Endothelial cell of umbilical vein (primary cell): ENCODE results near the gene LIN7B. TPM values are rescaled to one million over a fixed set of nuclear protein-coding genes. Genes with fewer than 3 reads are reported as not detected.

Experiments used
- BruUV-seq: library from RNA; stranded (reverse); fragments of 400-500 nt; replicated peaks from 2 replicates; lab custom pipeline; 2021; lab: Mats Ljungman, UMichigan
- CTCF ChIA-PET: fragments of 300-600, 350-600 bp; sonication (Branson Sonifier 250); formaldehyde crosslinking; loops from one replicate; lab custom pipeline; 2021; ENCODE audit warnings: antibody characterized with exemption, inconsistent platforms; lab: Charles Lee
- POLR2A ChIA-PET: fragments of 300-600, 350-600 bp; sonication (Branson Sonifier 250); formaldehyde crosslinking; loops from one replicate; lab custom pipeline; 2021; ENCODE audit warnings: antibody characterized with exemption, inconsistent platforms; lab: Charles Lee
- DNase-seq: peaks from one replicate; pipeline ENCODE4 v3.0.0-alpha.2; 2011; ENCODE audit warnings: low read depth, low spot score
- FAIRE-seq: peaks from 2 replicates; lab custom pipeline; 2011; peaks lifted over from hg19 to GRCh38; lab: Jason Lieb, UNC
- H2AFZ ChIP-seq: 2 replicates; pipeline ENCODE4 v1.6.0; 2012; ENCODE audit warnings: low read depth, low read length, control low read depth, inconsistent platforms
- H3K27ac ChIP-seq: 2 replicates; pipeline ENCODE4 v1.5.1; 2011; ENCODE audit warnings: low read depth, mild to moderate bottlenecking, control low read depth, low read length, moderate library complexity; ENCODE audit not compliant: insufficient read depth
- H3K27me3 ChIP-seq, 2 experiments: 2 replicates each; pipeline versions ENCODE4 v1.6.0 to v1.6.1; 2011; ENCODE audit warnings: low read length in 2 of 2, mixed read lengths in 1 of 2; ENCODE audit not compliant: control insufficient read depth in 2 of 2, insufficient read depth in 2 of 2
- H3K36me3 ChIP-seq, 2 experiments: 2 replicates in 1 of 2; 3 replicates in 1 of 2; pipeline ENCODE4 v1.5.1; 2011; ENCODE audit warnings: low read length in 2 of 2, mild to moderate bottlenecking in 1 of 2, moderate library complexity in 1 of 2; ENCODE audit not compliant: control insufficient read depth in 2 of 2, insufficient read depth in 2 of 2; ENCODE audit errors: extremely low read depth in 1 of 2
- H3K4me1 ChIP-seq: 3 replicates; pipeline ENCODE4 v1.5.1; 2011; ENCODE audit warnings: mild to moderate bottlenecking, low read length; ENCODE audit not compliant: control insufficient read depth, insufficient read depth; ENCODE audit errors: extremely low read depth
- H3K4me2 ChIP-seq: 2 replicates; pipeline ENCODE4 v1.6.1; 2011; ENCODE audit warnings: low read length, control low read depth, mixed read lengths; ENCODE audit not compliant: insufficient read depth
- H3K4me3 ChIP-seq, 3 experiments: fragments of 200-600 bp in 1 of 3; sonication (generic), shearing (Covaris generic) in 1 of 3; replicated peaks in 1 of 3; 2 replicates each; pipeline ENCODE4 v1.5.1; 2011 to 2016; ENCODE audit warnings: control low read depth in 3 of 3, low read length in 3 of 3, mild to moderate bottlenecking in 2 of 3, inconsistent platforms in 1 of 3, low read depth in 1 of 3, moderate library complexity in 1 of 3; ENCODE audit not compliant: insufficient read depth in 1 of 3
- H3K79me2 ChIP-seq: 2 replicates; pipeline ENCODE4 v1.6.0; 2012; ENCODE audit warnings: low read length, inconsistent platforms; ENCODE audit not compliant: control insufficient read depth, insufficient read depth
- H3K9ac ChIP-seq: replicated peaks from 2 replicates; pipeline ENCODE3; 2011; ENCODE audit warnings: low read length, control low read depth; ENCODE audit not compliant: insufficient read depth; ENCODE audit errors: extremely low read depth
- H3K9me1 ChIP-seq: replicated peaks from 3 replicates; pipeline ENCODE4 v1.6.0; 2011; ENCODE audit warnings: mild to moderate bottlenecking, low read length; ENCODE audit not compliant: control insufficient read depth, insufficient read depth; ENCODE audit errors: extremely low read depth
- H3K9me3 ChIP-seq: replicated peaks from 2 replicates; pipeline ENCODE4 v1.5.1; 2012; ENCODE audit warnings: low read length, inconsistent platforms; ENCODE audit not compliant: control insufficient read depth, insufficient read depth
- H4K20me1 ChIP-seq: replicated peaks from 2 replicates; pipeline ENCODE3; 2011; ENCODE audit warnings: mild to moderate bottlenecking, low read length; ENCODE audit not compliant: control insufficient read depth, insufficient read depth; ENCODE audit errors: extremely low read depth
- EZH2 ChIP-seq: IDR thresholded peaks from 2 replicates; pipeline ENCODE4 v1.6.1; 2012; ENCODE audit warnings: borderline replicate concordance, low read depth, mild to moderate bottlenecking, moderate library complexity, low read length, inconsistent platforms; ENCODE audit not compliant: severe bottlenecking
- FOS ChIP-seq: IDR thresholded peaks from 2 replicates; pipeline ENCODE4 v1.6.1; 2011; ENCODE audit warnings: mild to moderate bottlenecking, low read length, moderate library complexity, borderline replicate concordance; ENCODE audit not compliant: insufficient read depth
- GATA2 ChIP-seq: IDR thresholded peaks from 2 replicates; pipeline ENCODE4 v1.7.0; 2011; ENCODE audit warnings: low read depth, mild to moderate bottlenecking, moderate library complexity, mixed read lengths, low read length; ENCODE audit not compliant: insufficient read length, insufficient read depth
- JUN ChIP-seq: IDR thresholded peaks from 2 replicates; pipeline ENCODE4 v1.6.1; 2011; ENCODE audit warnings: borderline replicate concordance, low read depth; ENCODE audit not compliant: insufficient read length, insufficient read depth
- MYC ChIP-seq: IDR thresholded peaks from one replicate; pipeline ENCODE4 v1.6.1; 2011; ENCODE audit warnings: mild to moderate bottlenecking, low read depth, low read length
- POLR2A ChIP-seq: IDR thresholded peaks from 2 replicates; pipeline ENCODE4 v1.6.1; 2012; ENCODE audit warnings: low read depth, mild to moderate bottlenecking, control low read depth, low read length
- POLR2AphosphoS5 ChIP-seq: IDR thresholded peaks from 2 replicates; pipeline ENCODE4 v1.6.1; 2012; ENCODE audit warnings: low read depth, mild to moderate bottlenecking, control low read depth, low read length, moderate library complexity; ENCODE audit not compliant: insufficient read depth
- dilution Hi-C: fragments of 300-500 bp; cut with MboI; formaldehyde crosslinking; loops from one replicate; pipeline ENCODE4 v1.15.0; 2019; ENCODE audit warnings: low sequenced_read_pairs; ENCODE audit not compliant: extremely low pct_ligation_motif_present
- intact Hi-C: fragments of 100-400 bp; cut with micrococcal nuclease; formaldehyde crosslinking; loops from one replicate; pipeline ENCODE4 v1.10.0; 2022
- polyA plus RNA-seq, 4 experiments: library from polyadenylated mRNA; depleted of rRNA in 3 of 4; stranded (reverse) in 3 of 4; unstranded in 1 of 4; fragments of >200 nt; gene quantifications; 2 replicates each; pipeline versions ENCODE4 v1.2.1 to v1.2.3, GENCODE V29; 2011 to 2012; ENCODE audit warnings: missing spikeins in 1 of 4
- total RNA-seq: library from RNA; stranded (reverse); gene quantifications from 2 replicates; pipeline ENCODE4 v1.2.3, GENCODE V29; 2021
- TF ChIP-seq, protein P1 (sequence below): IDR thresholded peaks from 2 replicates; pipeline ENCODE4 v1.6.1; 2011; ENCODE audit not compliant: insufficient read depth, insufficient read length
- TF ChIP-seq, protein P2 (sequence below), 2 donors: IDR thresholded peaks; 1 replicate in 1 of 2; 2 replicates in 1 of 2; pipeline ENCODE4 v1.5.1; 2011; ENCODE audit warnings: low read length in 2 of 2, mild to moderate bottlenecking in 2 of 2, moderate library complexity in 2 of 2, control low read depth in 1 of 2, inconsistent platforms in 1 of 2, low read depth in 1 of 2; ENCODE audit not compliant: insufficient read depth in 1 of 2; ENCODE audit errors: extremely low read depth in 1 of 2

Gene LIN7B
- total and polyA plus RNA-seq, 2 donors (not counting 3 experiments of a cell fraction or from before 2014, with no cell fraction given) = 2.2 to 4.2 TPM

DNA sequence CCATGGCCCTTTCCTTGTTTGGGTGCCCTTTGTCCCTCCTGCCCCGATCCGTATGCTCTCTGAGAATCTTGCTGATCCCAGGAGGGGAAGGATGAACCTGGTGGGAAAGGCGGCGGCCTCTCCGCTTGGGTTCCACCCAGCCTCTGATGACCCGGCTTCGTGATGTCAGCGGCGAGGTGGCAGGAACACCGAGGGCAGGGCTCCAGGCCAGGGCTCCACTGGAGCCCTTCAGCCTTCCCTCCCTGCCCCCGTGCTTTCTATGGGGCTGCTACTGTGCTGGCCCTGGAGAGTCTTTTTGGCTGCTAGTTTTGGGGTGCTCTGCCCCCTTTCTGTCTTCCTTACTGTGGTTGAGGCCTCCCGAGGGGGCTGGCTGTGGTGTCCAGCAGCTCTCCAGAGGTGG lies 11.9 kb upstream of the LIN7B start:
- H3K4me2 ChIP-seq = no peak overlapping the region
- H3K27me3 ChIP-seq = no peaks in the 10 kb centered on the region
- DNase-seq (no peak), FAIRE-seq (no peak)
- H3K79me2 ChIP-seq = peaks cover 19% of the 10 kb centered on the region
- no peaks in the 10 kb centered on the region for H3K9me3 ChIP-seq
- H3K9me1 ChIP-seq = no peaks in the 10 kb centered on the region
- H3K36me3 ChIP-seq = peaks cover 31 to 68% of the 10 kb centered on the region in 2 experiments
- H2AFZ ChIP-seq = no peak overlapping the region
- ChIA-PET CTCF (interaction anchor here (1.3 kb wide), 1 partner anchor 106 kb away, joined by 3 read pairs; no protein-coding TSS in a partner anchor), POLR2A (no interaction called here)
- no peak overlapping the region for H3K27ac ChIP-seq
- no TSS peak for BruUV-seq
- intact Hi-C loops (no loop called here), dilution Hi-C loops (no loop called here)
- no peak overlapping the region for H3K9ac ChIP-seq
- H3K4me3 ChIP-seq = no peak overlapping the region
- TF ChIP-seq JUN (no peak), POLR2AphosphoS5 (no peak), MYC (no peak), EZH2 (no peak), GATA2 (no peak), POLR2A (no peak), FOS (no peak)
- TF ChIP-seq, protein P1, sequence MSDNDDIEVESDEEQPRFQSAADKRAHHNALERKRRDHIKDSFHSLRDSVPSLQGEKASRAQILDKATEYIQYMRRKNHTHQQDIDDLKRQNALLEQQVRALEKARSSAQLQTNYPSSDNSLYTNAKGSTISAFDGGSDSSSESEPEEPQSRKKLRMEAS = no peak
- TF ChIP-seq, protein P2, sequence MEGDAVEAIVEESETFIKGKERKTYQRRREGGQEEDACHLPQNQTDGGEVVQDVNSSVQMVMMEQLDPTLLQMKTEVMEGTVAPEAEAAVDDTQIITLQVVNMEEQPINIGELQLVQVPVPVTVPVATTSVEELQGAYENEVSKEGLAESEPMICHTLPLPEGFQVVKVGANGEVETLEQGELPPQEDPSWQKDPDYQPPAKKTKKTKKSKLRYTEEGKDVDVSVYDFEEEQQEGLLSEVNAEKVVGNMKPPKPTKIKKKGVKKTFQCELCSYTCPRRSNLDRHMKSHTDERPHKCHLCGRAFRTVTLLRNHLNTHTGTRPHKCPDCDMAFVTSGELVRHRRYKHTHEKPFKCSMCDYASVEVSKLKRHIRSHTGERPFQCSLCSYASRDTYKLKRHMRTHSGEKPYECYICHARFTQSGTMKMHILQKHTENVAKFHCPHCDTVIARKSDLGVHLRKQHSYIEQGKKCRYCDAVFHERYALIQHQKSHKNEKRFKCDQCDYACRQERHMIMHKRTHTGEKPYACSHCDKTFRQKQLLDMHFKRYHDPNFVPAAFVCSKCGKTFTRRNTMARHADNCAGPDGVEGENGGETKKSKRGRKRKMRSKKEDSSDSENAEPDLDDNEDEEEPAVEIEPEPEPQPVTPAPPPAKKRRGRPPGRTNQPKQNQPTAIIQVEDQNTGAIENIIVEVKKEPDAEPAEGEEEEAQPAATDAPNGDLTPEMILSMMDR (IDR thresholded peaks at IDR 0.05; ENCODE audit: extremely low read depth in 1 of 2, insufficient read depth in 1 of 2, low read depth in 1 of 2, low read length in 2 of 2) = no peak
- H4K20me1 ChIP-seq = peaks cover 3% of the 10 kb centered on the region
- H3K4me1 ChIP-seq = no peaks in the 10 kb centered on the region
